ENCODE measurements around the gene JMJD8.

DNA sequence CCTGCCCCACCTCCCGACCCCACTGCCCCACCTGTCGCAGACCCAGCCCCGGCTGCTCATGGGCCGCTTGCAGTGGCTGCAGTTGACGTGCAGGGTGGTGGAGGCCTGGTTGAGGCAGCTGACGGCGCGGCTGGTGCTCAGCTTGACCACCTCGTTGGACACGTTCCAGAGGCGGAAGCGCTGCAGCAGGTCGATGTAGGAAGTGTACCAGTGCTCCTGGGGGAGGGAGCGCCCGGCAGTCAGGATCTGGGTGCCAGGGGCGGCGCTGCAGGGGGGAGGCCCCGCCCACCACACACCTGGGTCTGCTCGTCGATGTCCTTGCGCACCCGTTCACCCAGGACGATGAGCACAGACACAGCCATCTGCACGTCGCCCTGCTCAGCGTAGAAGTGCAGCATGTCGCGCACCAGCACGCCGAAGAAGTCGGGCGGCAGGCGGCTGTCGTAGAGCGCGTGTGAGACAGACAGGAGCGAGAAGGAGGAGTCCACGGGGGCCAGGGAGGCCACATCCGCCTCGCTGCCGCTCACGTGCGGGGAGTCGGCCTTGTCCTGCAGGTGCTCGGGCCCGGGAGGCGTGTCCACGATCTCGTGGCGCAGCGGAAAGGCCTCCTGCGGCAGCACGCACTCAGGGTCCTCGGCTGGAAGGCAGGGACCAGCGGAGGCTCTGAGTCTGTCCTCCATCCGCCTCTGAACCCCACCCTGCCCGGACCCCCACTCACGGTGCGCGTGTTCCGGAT, 995 bp upstream of the JMJD8 start:
- TF ChIP-seq, protein P1, sequence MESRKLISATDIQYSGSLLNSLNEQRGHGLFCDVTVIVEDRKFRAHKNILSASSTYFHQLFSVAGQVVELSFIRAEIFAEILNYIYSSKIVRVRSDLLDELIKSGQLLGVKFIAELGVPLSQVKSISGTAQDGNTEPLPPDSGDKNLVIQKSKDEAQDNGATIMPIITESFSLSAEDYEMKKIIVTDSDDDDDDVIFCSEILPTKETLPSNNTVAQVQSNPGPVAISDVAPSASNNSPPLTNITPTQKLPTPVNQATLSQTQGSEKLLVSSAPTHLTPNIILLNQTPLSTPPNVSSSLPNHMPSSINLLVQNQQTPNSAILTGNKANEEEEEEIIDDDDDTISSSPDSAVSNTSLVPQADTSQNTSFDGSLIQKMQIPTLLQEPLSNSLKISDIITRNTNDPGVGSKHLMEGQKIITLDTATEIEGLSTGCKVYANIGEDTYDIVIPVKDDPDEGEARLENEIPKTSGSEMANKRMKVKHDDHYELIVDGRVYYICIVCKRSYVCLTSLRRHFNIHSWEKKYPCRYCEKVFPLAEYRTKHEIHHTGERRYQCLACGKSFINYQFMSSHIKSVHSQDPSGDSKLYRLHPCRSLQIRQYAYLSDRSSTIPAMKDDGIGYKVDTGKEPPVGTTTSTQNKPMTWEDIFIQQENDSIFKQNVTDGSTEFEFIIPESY (IDR thresholded peaks at IDR 0.05), result no peak
- TF ChIP-seq RXRA (IDR thresholded peaks at IDR 0.05) (no peak), ATF3 (IDR thresholded peaks at IDR 0.05) (no peak)
